Large intestine (tissue), 12 donors: Measurements from ENCODE around the gene USP17L19. TPM values are rescaled to one million over a fixed set of nuclear protein-coding genes. Genes with fewer than 3 reads are reported as not detected.
"Not testable (repeated sequence)": the region's sequence is repeated elsewhere in the genome, so short reads cannot be mapped to it uniquely, and the experiment has no call there.

Source experiments
- DNase-seq, 2 donors: peaks; one replicate each; pipeline versions ENCODE4 v3.0.0 to v3.0.0-alpha.2; 2013
- H3K27ac ChIP-seq: one replicate; pipeline ENCODE4 v1.5.1; 2013; ENCODE audit warnings: low read length
- H3K27me3 ChIP-seq: 2 replicates; pipeline ENCODE4 v1.6.1; 2013; ENCODE audit warnings: low read length; ENCODE audit not compliant: control insufficient read depth, insufficient read depth
- H3K36me3 ChIP-seq: 2 replicates; pipeline ENCODE4 v1.6.1; 2013; ENCODE audit warnings: low read length; ENCODE audit not compliant: control insufficient read depth, insufficient read depth
- H3K4me1 ChIP-seq: one replicate; pipeline ENCODE4 v1.6.1; 2013; ENCODE audit warnings: low read length; ENCODE audit not compliant: control insufficient read depth, insufficient read depth
- H3K4me3 ChIP-seq: one replicate; pipeline ENCODE4 v1.5.1; 2013; ENCODE audit warnings: low read length
- H3K9me3 ChIP-seq: one replicate; pipeline ENCODE4 v1.6.1; 2013; ENCODE audit warnings: mild to moderate bottlenecking, low read depth, low read length, moderate library complexity; ENCODE audit not compliant: control insufficient read depth
- WGBS: methylation state at CpG from one replicate; pipeline ENCODE4 v1.1.5; 2013; ENCODE audit warnings: low lambda C conversion rate; ENCODE audit not compliant: insufficient coverage; 5-methylcytosine and 5-hydroxymethylcytosine counted together
- long read RNA-seq, 11 donors: transcript quantifications; one replicate each; lab custom pipeline, GENCODE V29; 2026
- polyA plus RNA-seq: library from polyadenylated mRNA; unstranded; fragments of 120-200 nt; gene quantifications from one replicate; pipeline ENCODE4 v1.2.1, GENCODE V29; 2013

Gene USP17L19
- polyA plus RNA-seq: not detected
- long read RNA-seq, donor 1: 0 reads
- long read RNA-seq, donor 2: 0 reads
- long read RNA-seq, donor 3: 0 reads
- long read RNA-seq, donor 4: 0 reads
- long read RNA-seq, donor 5: 0 reads
- long read RNA-seq, donor 6: 0 reads
- long read RNA-seq, donor 7: 0 reads
- long read RNA-seq, donor 8: 0 reads
- long read RNA-seq, donor 9: 0 reads
- long read RNA-seq, donor 10: 0 reads
- long read RNA-seq, donor 11: 0 reads

- no CpG with 5 or more reads among the region's 13 CpGs for WGBS
- not testable (repeated sequence) for H3K36me3 ChIP-seq, H3K9me3 ChIP-seq
Observed at GRCh38 chr4:9253078-9253477, at the start of gene USP17L19. TSS of gene USP17L19 (plus strand) at chr4:9253378. CDS start at chr4:9253378, 0 bp downstream.

GRCh38 chr4:9210357-9210756, 42.8 kb upstream of the USP17L19 start, which contains the start of gene USP17L10:
TSS of gene USP17L10 (plus strand) at chr4:9210657. CDS start at chr4:9210657, 0 bp downstream.
- H3K9me3 ChIP-seq, H3K27me3 ChIP-seq, H3K36me3 ChIP-seq, H3K4me3 ChIP-seq, H3K4me1 ChIP-seq, DNase-seq, H3K27ac ChIP-seq: not testable (repeated sequence)
- WGBS: no CpG with 5 or more reads among the region's 13 CpGs

More at GRCh38 chr4:9253078-9253477, at the start of gene USP17L19:
- H3K4me3 ChIP-seq, H3K4me1 ChIP-seq, H3K27me3 ChIP-seq, DNase-seq, H3K27ac ChIP-seq: not testable (repeated sequence)

GRCh38 chr4:9214701-9215100, 38.5 kb upstream of the USP17L19 start:
- H3K4me1 ChIP-seq, H3K36me3 ChIP-seq, H3K9me3 ChIP-seq, H3K4me3 ChIP-seq, H3K27ac ChIP-seq, H3K27me3 ChIP-seq, DNase-seq: not testable (repeated sequence)
- 93% methylated on average over 3 of the region's 14 CpGs for WGBS

- WGBS: no CpG with 5 or more reads among the region's 14 CpGs
- H3K4me1 ChIP-seq, H3K4me3 ChIP-seq, H3K36me3 ChIP-seq, DNase-seq, H3K9me3 ChIP-seq, H3K27ac ChIP-seq, H3K27me3 ChIP-seq: not testable (repeated sequence)
Observed at GRCh38 chr4:9215105-9215504, 38.1 kb upstream of the USP17L19 start, which contains the start of gene USP17L11. TSS of gene USP17L11 (plus strand) at chr4:9215405. CDS start at chr4:9215405, 0 bp downstream.

GRCh38 chr4:9219852-9220251, 33.3 kb upstream of the USP17L19 start, which contains the start of gene USP17L12:
TSS of gene USP17L12 (plus strand) at chr4:9220152. CDS start at chr4:9220152, 0 bp downstream.
- H3K9me3 ChIP-seq, DNase-seq, H3K27ac ChIP-seq, H3K36me3 ChIP-seq, H3K4me1 ChIP-seq, H3K4me3 ChIP-seq, H3K27me3 ChIP-seq: not testable (repeated sequence)
- no CpG with 5 or more reads among the region's 13 CpGs for WGBS

GRCh38 chr4:9224596-9224995, 28.6 kb upstream of the USP17L19 start, which contains the start of gene USP17L13:
TSS of gene USP17L13 (plus strand) at chr4:9224896. CDS start at chr4:9224896, 0 bp downstream.
- DNase-seq, H3K27me3 ChIP-seq, H3K9me3 ChIP-seq, H3K27ac ChIP-seq, H3K4me3 ChIP-seq, H3K36me3 ChIP-seq, H3K4me1 ChIP-seq: not testable (repeated sequence)
- WGBS: no CpG with 5 or more reads among the region's 14 CpGs

GRCh38 chr4:9230249-9230648, 22.9 kb upstream of the USP17L19 start:
- not testable (repeated sequence) for H3K9me3 ChIP-seq, H3K27ac ChIP-seq, H3K4me3 ChIP-seq, H3K36me3 ChIP-seq, H3K4me1 ChIP-seq, DNase-seq, H3K27me3 ChIP-seq
- no CpG with 5 or more reads among the region's 8 CpGs for WGBS

GRCh38 chr4:9234085-9234484, 19.1 kb upstream of the USP17L19 start, which contains the start of gene USP17L15:
TSS of gene USP17L15 (plus strand) at chr4:9234385. CDS start at chr4:9234385, 0 bp downstream.
- H3K27ac ChIP-seq, H3K36me3 ChIP-seq, H3K4me1 ChIP-seq, DNase-seq, H3K4me3 ChIP-seq, H3K9me3 ChIP-seq, H3K27me3 ChIP-seq: not testable (repeated sequence)
- WGBS: no CpG with 5 or more reads among the region's 15 CpGs

- not testable (repeated sequence) for H3K9me3 ChIP-seq, H3K27ac ChIP-seq, H3K27me3 ChIP-seq, H3K4me1 ChIP-seq, H3K36me3 ChIP-seq, H3K4me3 ChIP-seq
- peak in 1 of 2 donors; percentile 1 for DNase-seq
- WGBS: no CpG with 5 or more reads among the region's 12 CpGs
Observed at GRCh38 chr4:9238461-9238860, 14.7 kb upstream of the USP17L19 start.

- H3K4me3 ChIP-seq, H3K4me1 ChIP-seq, H3K36me3 ChIP-seq, H3K9me3 ChIP-seq, H3K27ac ChIP-seq, H3K27me3 ChIP-seq, DNase-seq: not testable (repeated sequence)
- WGBS: no CpG with 5 or more reads among the region's 14 CpGs
Observed at GRCh38 chr4:9243579-9243978, 9.6 kb upstream of the USP17L19 start, which contains the start of gene USP17L17. TSS of gene USP17L17 (plus strand) at chr4:9243879. CDS start at chr4:9243879, 0 bp downstream.
